CD14-positive monocyte (primary cell): Measurements from ENCODE around the gene FBN1. TPM values are rescaled to one million over a fixed set of nuclear protein-coding genes. Genes with fewer than 3 reads are reported as not detected.

Experiments used
- DNase-seq, 3 donors: peaks; one replicate each; pipeline ENCODE4 v3.0.0-alpha.2; 2011 to 2022
- H2AFZ ChIP-seq: 2 replicates; pipeline ENCODE4 v1.6.0; 2012; ENCODE audit warnings: mild to moderate bottlenecking, low read depth, low read length, inconsistent platforms; ENCODE audit not compliant: insufficient read depth, poor library complexity, severe bottlenecking
- H3K27ac ChIP-seq, 2 donors: 1 replicate in 1 of 2; 2 replicates in 1 of 2; pipeline ENCODE4 v1.5.1; 2012 to 2013; ENCODE audit warnings: low read length in 2 of 2, control low read depth in 1 of 2, inconsistent platforms in 1 of 2, low read depth in 1 of 2, mild to moderate bottlenecking in 1 of 2
- H3K27me3 ChIP-seq, 2 donors: one replicate each; pipeline versions ENCODE4 v1.6.0 to v1.6.1; 2011 to 2013; ENCODE audit warnings: low read length in 2 of 2; ENCODE audit not compliant: control insufficient read depth in 2 of 2, insufficient read depth in 2 of 2
- H3K36me3 ChIP-seq, 2 donors: replicated peaks in 1 of 2; 1 replicate in 1 of 2; 2 replicates in 1 of 2; pipeline versions ENCODE4 v1.5.1 to v1.6.1; 2012 to 2013; ENCODE audit warnings: low read length in 2 of 2, control low read depth in 1 of 2, inconsistent platforms in 1 of 2, mild to moderate bottlenecking in 1 of 2; ENCODE audit not compliant: insufficient read depth in 2 of 2, control insufficient read depth in 1 of 2
- H3K4me1 ChIP-seq, 2 donors: 1 replicate in 1 of 2; 2 replicates in 1 of 2; pipeline versions ENCODE4 v1.5.1 to v1.6.1; 2012 to 2013; ENCODE audit warnings: low read length in 2 of 2, control low read depth in 1 of 2, inconsistent platforms in 1 of 2, mild to moderate bottlenecking in 1 of 2, moderate library complexity in 1 of 2; ENCODE audit not compliant: insufficient read depth in 2 of 2, control insufficient read depth in 1 of 2
- H3K4me2 ChIP-seq: replicated peaks from 2 replicates; pipeline ENCODE3; 2012; ENCODE audit warnings: low read length, moderate library complexity, mild to moderate bottlenecking; ENCODE audit not compliant: poor library complexity, severe bottlenecking; ENCODE audit errors: extremely low read depth
- H3K4me3 ChIP-seq, 3 experiments: fragments of 200-600 bp in 1 of 3; sonication (generic) in 1 of 3; replicated peaks in 1 of 3; 1 replicate in 2 of 3; 2 replicates in 1 of 3; pipeline ENCODE4 v1.5.1; 2011 to 2013; ENCODE audit warnings: low read length in 3 of 3, mild to moderate bottlenecking in 3 of 3, control low read depth in 2 of 3, low read depth in 2 of 3, inconsistent platforms in 1 of 3, moderate library complexity in 1 of 3
- H3K79me2 ChIP-seq: 2 replicates; pipeline ENCODE4 v1.6.0; 2012; ENCODE audit warnings: mild to moderate bottlenecking, control low read depth, inconsistent platforms, low read length, moderate library complexity; ENCODE audit not compliant: insufficient read depth
- H3K9ac ChIP-seq: 2 replicates; pipeline ENCODE4 v1.6.0; 2017; ENCODE audit warnings: low read length, mild to moderate bottlenecking; ENCODE audit not compliant: insufficient read depth, poor library complexity, severe bottlenecking
- H3K9me3 ChIP-seq, 2 donors: replicated peaks in 1 of 2; 1 replicate in 1 of 2; 2 replicates in 1 of 2; pipeline versions ENCODE4 v1.5.1 to v1.6.1; 2012 to 2013; ENCODE audit warnings: low read length in 2 of 2, control low read depth in 1 of 2; ENCODE audit not compliant: control insufficient read depth in 1 of 2, insufficient read depth in 1 of 2
- H4K20me1 ChIP-seq: 2 replicates; pipeline ENCODE4 v1.6.0; 2012; ENCODE audit warnings: mild to moderate bottlenecking, low read length, control low read depth, moderate library complexity; ENCODE audit not compliant: insufficient read depth
- H3K27ac Mint-ChIP-seq, 7 donors: one replicate each; pipeline ENCODE4 v1.8.0; 2020; ENCODE audit warnings: mild to moderate bottlenecking in 7 of 7, mixed read lengths in 7 of 7, moderate library complexity in 6 of 7, inconsistent platforms in 2 of 7
- H3K27me3 Mint-ChIP-seq, 3 donors: one replicate each; pipeline ENCODE4 v1.8.0; 2021 to 2022; ENCODE audit warnings: low read depth in 3 of 3, mild to moderate bottlenecking in 3 of 3, mixed read lengths in 3 of 3, moderate library complexity in 3 of 3, inconsistent platforms in 1 of 3
- H3K36me3 Mint-ChIP-seq, 2 donors: one replicate each; pipeline ENCODE4 v1.8.0; 2020; ENCODE audit warnings: mixed read lengths in 2 of 2, inconsistent platforms in 1 of 2, mild to moderate bottlenecking in 1 of 2
- H3K4me1 Mint-ChIP-seq: one replicate; pipeline ENCODE4 v1.8.0; 2020; ENCODE audit warnings: mild to moderate bottlenecking, mixed read lengths
- H3K4me3 Mint-ChIP-seq, 2 donors: one replicate each; pipeline ENCODE4 v1.8.0; 2020; ENCODE audit warnings: mild to moderate bottlenecking in 2 of 2, mixed read lengths in 2 of 2, moderate library complexity in 1 of 2
- H3K9me3 Mint-ChIP-seq, 7 donors: one replicate each; pipeline ENCODE4 v1.8.0; 2020 to 2022; ENCODE audit warnings: mixed read lengths in 7 of 7, mild to moderate bottlenecking in 6 of 7, moderate library complexity in 6 of 7, inconsistent platforms in 2 of 7
- CTCF ChIP-seq: fragments of 200-600 bp; IDR thresholded peaks from one replicate; pipeline ENCODE4 v1.8.0; 2022; ENCODE audit warnings: antibody characterized with exemption, mild to moderate bottlenecking
- WGBS: methylation state at CpG from one replicate; pipeline ENCODE4 v1.1.5; 2013; ENCODE audit warnings: missing lambda C conversion rate; ENCODE audit not compliant: insufficient coverage; 5-methylcytosine and 5-hydroxymethylcytosine counted together
- intact Hi-C, 2 donors: fragments of 100-400 bp; cut with micrococcal nuclease; formaldehyde crosslinking; loops; one replicate each; pipeline versions ENCODE4 v1.15.0 to v1.15.1; 2023
- polyA plus RNA-seq, 3 donors: library from polyadenylated mRNA; depleted of rRNA in 1 of 3; unstranded in 2 of 3; stranded (reverse) in 1 of 3; fragments of 300-500 nt in 2 of 3; fragments of >200 nt in 1 of 3; fragmentation: Illumina TruSeq in 2 of 3; gene quantifications; 1 replicate in 2 of 3; 2 replicates in 1 of 3; pipeline ENCODE4 v1.2.3, GENCODE V29; 2012 to 2021

FBN1 gene
- polyA plus RNA-seq, 3 donors = 0.29 TPM; not detected in 2

GRCh38 chr15:48596415-48596814 lies 49.1 kb downstream of the FBN1 start:
- Mint-ChIP-seq H3K4me1 (peaks cover 13% of the 10 kb centered on the region), H3K9me3 (no peaks in the 10 kb centered on the region), H3K4me3 (no peak overlapping the region), H3K27me3 (no peaks in the 10 kb centered on the region), H3K27ac (no peak overlapping the region), H3K36me3 (no peaks in the 10 kb centered on the region)
- no peak for TF ChIP-seq CTCF
- Histone ChIP-seq H3K27ac (no peak overlapping the region), H3K4me3 (no peak overlapping the region), H3K79me2 (no peaks in the 10 kb centered on the region), H3K4me1 (peaks cover 0 to 4% of the 10 kb centered on the region in 2 donors), H4K20me1 (no peaks in the 10 kb centered on the region), H3K27me3 (no peaks in the 10 kb centered on the region), H3K36me3 (no peaks in the 10 kb centered on the region), H3K4me2 (no peak overlapping the region), H2AFZ (no peak overlapping the region), H3K9ac (no peak overlapping the region), H3K9me3 (no peaks in the 10 kb centered on the region)
- peak in 1 of 3 donors; percentile 1 for DNase-seq
- intact Hi-C loops = no loop called here
- WGBS = 21% methylated on average over 3 of the region's 4 CpGs

- Histone ChIP-seq H3K9me3 (no peaks in the 10 kb centered on the region), H3K4me3 (no peak overlapping the region), H3K9ac (no peak overlapping the region), H3K4me2 (no peak overlapping the region), H4K20me1 (no peaks in the 10 kb centered on the region), H3K79me2 (no peaks in the 10 kb centered on the region), H3K27me3 (no peaks in the 10 kb centered on the region), H2AFZ (no peak overlapping the region), H3K27ac (no peak overlapping the region), H3K4me1 (peaks cover 0 to 4% of the 10 kb centered on the region in 2 donors), H3K36me3 (no peaks in the 10 kb centered on the region)
- no peaks in the 10 kb centered on the region for H3K9me3 Mint-ChIP-seq
- no peaks in the 10 kb centered on the region for H3K36me3 Mint-ChIP-seq
- TF ChIP-seq CTCF = no peak
- WGBS = 100% methylated on average over 1 of the region's 5 CpGs
- H3K4me1 Mint-ChIP-seq = peaks cover 13% of the 10 kb centered on the region
- no peaks in the 10 kb centered on the region for H3K27me3 Mint-ChIP-seq
- DNase-seq = peak in 2 of 3 donors; percentile 0 to 4
- intact Hi-C loops = no loop called here
- no peak overlapping the region for H3K4me3 Mint-ChIP-seq
- no peak overlapping the region for H3K27ac Mint-ChIP-seq
Measured at GRCh38 chr15:48595981-48596380, 49.5 kb downstream of the FBN1 start.
